ENCODE data around the gene EGLN2.

The EGLN2 gene

DNA sequence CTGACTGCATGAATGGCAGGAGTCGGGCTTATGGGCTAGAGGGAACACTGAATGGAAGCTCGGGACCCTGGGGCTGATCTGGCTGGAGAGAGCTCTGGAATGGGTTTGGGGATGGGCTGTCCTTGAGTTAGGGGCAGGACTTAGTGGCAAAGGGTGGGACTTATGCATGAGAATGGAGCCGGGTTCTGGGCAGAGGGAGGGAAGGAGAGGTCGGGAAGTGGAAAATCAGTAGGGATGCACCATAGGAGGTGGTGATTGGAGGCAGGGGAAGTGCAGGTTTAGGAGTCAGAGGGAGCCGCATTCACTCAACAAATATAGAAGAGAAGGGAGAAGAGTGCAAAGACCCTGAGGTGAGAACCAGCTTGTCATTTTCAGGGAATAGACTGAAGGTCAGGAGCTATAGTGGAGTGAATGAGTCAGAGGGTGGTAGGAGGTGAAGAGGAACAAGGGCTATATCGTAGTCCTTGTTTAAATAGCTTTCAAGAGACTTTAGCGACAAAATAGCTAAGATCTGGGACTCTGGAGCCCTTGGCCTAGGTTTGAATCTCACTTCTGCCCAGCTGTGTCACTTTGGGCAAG is 20.2 kb upstream of the EGLN2 start (continued):
- TF ChIP-seq SCRT1 (tag by site-specific recombination; IDR thresholded peaks at IDR 0.05; ENCODE audit: borderline replicate concordance) (no peak), ZNF202 (tag by site-specific recombination; IDR thresholded peaks at IDR 0.05; ENCODE audit: borderline replicate concordance) (no peak), ZFP3 (tag by site-specific recombination; IDR thresholded peaks at IDR 0.05; ENCODE audit: low read depth) (no peak), ZNF843 (tag by site-specific recombination; IDR thresholded peaks at IDR 0.05) (peak; percentile 13; the same call in 1 of the 2 replicates), SP2 (tag by site-specific recombination; IDR thresholded peaks at IDR 0.05) (peak; percentile 74), ZFP41 (tag by site-specific recombination; IDR thresholded peaks at IDR 0.05; ENCODE audit: borderline replicate concordance) (no peak), IKZF3 (tag by site-specific recombination; IDR thresholded peaks at IDR 0.05) (peak; percentile 77)

- POLR2A ChIA-PET: interaction anchor here (0.6 kb wide), 2 partner anchors 8 to 67 kb away, joined by 6 to 9 read pairs; no protein-coding TSS in a partner anchor
- no peak overlapping the region for H3K4me3 ChIP-seq (ENCODE audit: low read depth, low read length)
- H3K4me1 ChIP-seq (ENCODE audit: control insufficient read depth, insufficient read depth, low read length): peaks cover 13% of the 10 kb centered on the region
- no peak overlapping the region for H3K27ac ChIP-seq (ENCODE audit: extremely low read depth, low read depth, low read length)
- peaks cover 0 to 12% of the 10 kb centered on the region in 2 experiments; a peak in 1 of 3 replicates for H3K36me3 ChIP-seq (ENCODE audit: control insufficient read depth in 2 of 2, insufficient read depth in 1 of 2, low read length in 2 of 2)
- CTCF ChIA-PET: no interaction called here
- TF ChIP-seq, protein P1, sequence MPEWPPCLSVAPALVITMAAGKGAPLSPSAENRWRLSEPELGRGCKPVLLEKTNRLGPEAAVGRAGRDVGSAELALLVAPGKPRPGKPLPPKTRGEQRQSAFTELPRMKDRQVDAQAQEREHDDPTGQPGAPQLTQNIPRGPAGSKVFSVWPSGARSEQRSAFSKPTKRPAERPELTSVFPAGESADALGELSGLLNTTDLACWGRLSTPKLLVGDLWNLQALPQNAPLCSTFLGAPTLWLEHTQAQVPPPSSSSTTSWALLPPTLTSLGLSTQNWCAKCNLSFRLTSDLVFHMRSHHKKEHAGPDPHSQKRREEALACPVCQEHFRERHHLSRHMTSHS (tag by site-specific recombination; IDR thresholded peaks at IDR 0.05): no peak
- peak; percentile 47; the same call in 1 of the 2 replicates for TF ChIP-seq ZNF366 (tag by site-specific recombination; conservative IDR thresholded peaks at IDR 0.05)
- TF ChIP-seq ZNF121 (tag by site-specific recombination; IDR thresholded peaks at IDR 0.05): peak; percentile 90
- TF ChIP-seq ZBTB17 (tag by site-specific recombination; IDR thresholded peaks at IDR 0.05): no peak
- TF ChIP-seq ZNF621 (tag by site-specific recombination; IDR thresholded peaks at IDR 0.05): no peak
- peak; percentile 80 for TF ChIP-seq PRDM1 (tag by site-specific recombination; IDR thresholded peaks at IDR 0.05)
- no peaks in the 10 kb centered on the region for H3K9me3 ChIP-seq (ENCODE audit: control insufficient read depth, insufficient read depth, low read depth, low read length)
Observed at GRCh38 chr19:40780582-40780981, 18.4 kb upstream of the EGLN2 start.

GRCh38 chr19:40781140-40781539 is 17.9 kb upstream of the EGLN2 start:
- ChIA-PET CTCF (no interaction called here), POLR2A (interaction anchor here (0.6 to 1.4 kb wide), 2 partner anchors 9 to 31 kb away, joined by 3 to 6 read pairs; partner anchors contain the start of gene ACTMAP)
- Histone ChIP-seq H3K4me3 (ENCODE audit: low read depth, low read length) (no peak overlapping the region), H3K4me1 (ENCODE audit: control insufficient read depth, insufficient read depth, low read length) (peaks cover 13% of the 10 kb centered on the region), H3K9me3 (ENCODE audit: control insufficient read depth, insufficient read depth, low read depth, low read length) (no peaks in the 10 kb centered on the region), H3K27ac (ENCODE audit: extremely low read depth, low read depth, low read length) (0 out of 2 replicates have a peak overlapping the region, but pooled peaks have one; percentile 24), H3K36me3 (ENCODE audit: control insufficient read depth in 2 of 2, insufficient read depth in 1 of 2, low read length in 2 of 2) (peaks cover 0 to 12% of the 10 kb centered on the region in 2 experiments; a peak in 1 of 3 replicates)
- TF ChIP-seq, protein P2, sequence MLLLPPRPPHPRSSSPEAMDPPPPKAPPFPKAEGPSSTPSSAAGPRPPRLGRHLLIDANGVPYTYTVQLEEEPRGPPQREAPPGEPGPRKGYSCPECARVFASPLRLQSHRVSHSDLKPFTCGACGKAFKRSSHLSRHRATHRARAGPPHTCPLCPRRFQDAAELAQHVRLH (tag by site-specific recombination; IDR thresholded peaks at IDR 0.05): peak; percentile 37; the same call in 1 of the 2 replicates
- TF ChIP-seq ZBTB11 (tag by site-specific recombination; conservative IDR thresholded peaks at IDR 0.05; ENCODE audit: low read depth) (peak; percentile 80), SP3 (tag by site-specific recombination; IDR thresholded peaks at IDR 0.05) (peak; percentile 23; the same call in 1 of the 2 replicates), ZNF621 (tag by site-specific recombination; IDR thresholded peaks at IDR 0.05) (no peak), ZNF341 (tag by site-specific recombination; IDR thresholded peaks at IDR 0.05; ENCODE audit: low read depth) (no peak; the same call in 1 of the 2 replicates), ZNF664 (tag by site-specific recombination; IDR thresholded peaks at IDR 0.05) (peak; percentile 71), HOXD13 (CRISPR knock-in tag; IDR thresholded peaks at IDR 0.05; ENCODE audit: borderline replicate concordance) (no peak), ZNF24 (tag by site-specific recombination; IDR thresholded peaks at IDR 0.05) (0 out of 2 replicates have a peak, but pooled peaks have one; percentile 30), GFI1B (tag by site-specific recombination; IDR thresholded peaks at IDR 0.05) (peak; percentile 57), KLF7 (tag by site-specific recombination; IDR thresholded peaks at IDR 0.05; ENCODE audit: borderline replicate concordance) (peak; percentile 57; the same call in 1 of the 2 replicates), ZNF792 (tag by site-specific recombination; IDR thresholded peaks at IDR 0.05) (no peak), ZNF223 (tag by site-specific recombination; IDR thresholded peaks at IDR 0.05) (no peak), ZFP3 (tag by site-specific recombination; IDR thresholded peaks at IDR 0.05; ENCODE audit: low read depth) (no peak), ZNF211 (tag by site-specific recombination; IDR thresholded peaks at IDR 0.05; ENCODE audit: low read depth) (no peak), ZFP37 (tag by site-specific recombination; IDR thresholded peaks at IDR 0.05) (peak; percentile 59; the same call in 1 of the 2 replicates), ZNF626 (tag by site-specific recombination; IDR thresholded peaks at IDR 0.05) (no peak)
- TF ChIP-seq, protein P3, sequence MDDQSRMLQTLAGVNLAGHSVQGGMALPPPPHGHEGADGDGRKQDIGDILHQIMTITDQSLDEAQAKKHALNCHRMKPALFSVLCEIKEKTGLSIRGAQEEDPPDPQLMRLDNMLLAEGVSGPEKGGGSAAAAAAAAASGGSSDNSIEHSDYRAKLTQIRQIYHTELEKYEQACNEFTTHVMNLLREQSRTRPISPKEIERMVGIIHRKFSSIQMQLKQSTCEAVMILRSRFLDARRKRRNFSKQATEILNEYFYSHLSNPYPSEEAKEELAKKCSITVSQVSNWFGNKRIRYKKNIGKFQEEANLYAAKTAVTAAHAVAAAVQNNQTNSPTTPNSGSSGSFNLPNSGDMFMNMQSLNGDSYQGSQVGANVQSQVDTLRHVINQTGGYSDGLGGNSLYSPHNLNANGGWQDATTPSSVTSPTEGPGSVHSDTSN (CRISPR knock-in tag; IDR thresholded peaks at IDR 0.05): no peak
